Ishikawa (cell line): ENCODE measurements around the gene TNS3.

ENCODE experiments used
- MAX ChIP-seq: IDR thresholded peaks from 2 replicates; pipeline ENCODE4 v1.6.1; 2012
- RAD21 ChIP-seq: IDR thresholded peaks from 2 replicates; pipeline ENCODE4 v1.6.1; 2012; ENCODE audit warnings: low read depth
- TEAD4 ChIP-seq: IDR thresholded peaks from 2 replicates; pipeline ENCODE4 v1.6.1; 2012

GRCh38 chr7:47591655-47592572 is 10.0 kb upstream of the TNS3 start:
- TF ChIP-seq RAD21 (no peak), TEAD4 (peak; percentile 75), MAX (no peak)
